ENCODE data around the gene RAPGEF1.

DNA sequence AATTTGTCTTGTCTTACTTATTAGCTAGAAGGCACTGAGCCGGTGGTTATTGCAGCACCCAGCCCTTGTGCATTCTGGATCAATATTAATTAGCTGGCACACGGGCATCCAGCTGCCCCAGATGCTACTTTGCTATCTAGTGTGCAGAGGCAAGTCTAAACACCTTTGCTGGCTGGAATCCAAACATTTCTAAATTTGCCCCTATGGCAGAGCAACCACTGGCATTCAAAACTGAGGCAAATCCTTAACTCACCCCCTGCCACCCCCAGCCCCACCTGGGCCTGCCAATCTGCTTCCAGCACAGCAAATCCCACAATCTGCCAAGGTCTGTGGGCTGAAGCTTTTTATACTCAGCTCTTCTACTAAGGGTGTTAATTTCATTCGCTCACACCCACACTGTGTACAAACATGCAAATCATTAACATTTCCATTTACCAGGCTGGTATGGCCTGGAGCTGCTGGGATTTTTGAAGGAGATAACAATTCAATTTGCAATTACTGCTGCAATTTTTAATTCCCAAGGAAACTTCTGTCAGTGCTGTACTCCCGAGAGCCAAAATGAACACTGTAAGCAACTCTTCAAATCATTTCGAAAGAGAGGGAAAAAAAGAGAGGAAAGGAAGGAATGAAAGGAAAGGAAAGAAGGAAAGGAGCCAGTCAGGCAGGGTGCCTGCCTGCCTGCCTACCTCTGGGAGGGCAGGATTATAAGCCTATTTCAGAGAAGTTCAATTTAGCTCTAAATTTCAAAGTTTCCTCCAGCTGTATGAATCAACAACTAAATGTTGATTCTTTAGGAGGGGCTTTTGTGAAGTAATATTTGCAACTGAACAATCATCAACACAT is 35.5 kb downstream of the RAPGEF1 start:
- TF ChIP-seq, protein P1, sequence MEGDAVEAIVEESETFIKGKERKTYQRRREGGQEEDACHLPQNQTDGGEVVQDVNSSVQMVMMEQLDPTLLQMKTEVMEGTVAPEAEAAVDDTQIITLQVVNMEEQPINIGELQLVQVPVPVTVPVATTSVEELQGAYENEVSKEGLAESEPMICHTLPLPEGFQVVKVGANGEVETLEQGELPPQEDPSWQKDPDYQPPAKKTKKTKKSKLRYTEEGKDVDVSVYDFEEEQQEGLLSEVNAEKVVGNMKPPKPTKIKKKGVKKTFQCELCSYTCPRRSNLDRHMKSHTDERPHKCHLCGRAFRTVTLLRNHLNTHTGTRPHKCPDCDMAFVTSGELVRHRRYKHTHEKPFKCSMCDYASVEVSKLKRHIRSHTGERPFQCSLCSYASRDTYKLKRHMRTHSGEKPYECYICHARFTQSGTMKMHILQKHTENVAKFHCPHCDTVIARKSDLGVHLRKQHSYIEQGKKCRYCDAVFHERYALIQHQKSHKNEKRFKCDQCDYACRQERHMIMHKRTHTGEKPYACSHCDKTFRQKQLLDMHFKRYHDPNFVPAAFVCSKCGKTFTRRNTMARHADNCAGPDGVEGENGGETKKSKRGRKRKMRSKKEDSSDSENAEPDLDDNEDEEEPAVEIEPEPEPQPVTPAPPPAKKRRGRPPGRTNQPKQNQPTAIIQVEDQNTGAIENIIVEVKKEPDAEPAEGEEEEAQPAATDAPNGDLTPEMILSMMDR (conservative IDR thresholded peaks at IDR 0.05; ENCODE audit: low read length): no peak
- no peak for TF ChIP-seq EZH2phosphoT487 (IDR thresholded peaks at IDR 0.05; ENCODE audit: borderline replicate concordance, low read depth, low read length)
